NCI-H2196 (cell line): ENCODE measurements around the gene SEPTIN8.

ENCODE experiments used
- DNase-seq: peaks from one replicate; lab custom pipeline; 2025; ENCODE audit not compliant: unreplicated experiment; lab: John Stamatoyannopoulos, UW

SEPTIN8 gene

GRCh38 chr5:132766020-132766805 is 10.8 kb downstream of the SEPTIN8 start:
- no peak for DNase-seq

GRCh38 chr5:132765311-132766019 is 11.6 kb downstream of the SEPTIN8 start:
- DNase-seq, result no peak

- DNase-seq, result no peak
These were observed 12.3 kb downstream of the SEPTIN8 start for GRCh38 chr5:132764671-132765238.

- DNase-seq, result no peak
These were observed 13.0 kb downstream of the SEPTIN8 start for GRCh38 chr5:132764051-132764450.

- no peak for DNase-seq
These were observed 13.6 kb downstream of the SEPTIN8 start for GRCh38 chr5:132763181-132764036.

GRCh38 chr5:132762246-132763000 is 14.6 kb downstream of the SEPTIN8 start:
- no peak for DNase-seq

- no peak for DNase-seq
These were observed 15.5 kb downstream of the SEPTIN8 start for GRCh38 chr5:132761321-132762240.

GRCh38 chr5:132760601-132761317 is 16.3 kb downstream of the SEPTIN8 start:
- DNase-seq, result no peak

- DNase-seq, result no peak
These were observed 17.0 kb downstream of the SEPTIN8 start for GRCh38 chr5:132760049-132760420.

GRCh38 chr5:132759114-132760048 is 17.7 kb downstream of the SEPTIN8 start:
- DNase-seq, result no peak

GRCh38 chr5:132758451-132758850 is 18.6 kb downstream of the SEPTIN8 start:
- DNase-seq, result no peak

GRCh38 chr5:132756542-132756941 is 20.5 kb downstream of the SEPTIN8 start:
- no peak for DNase-seq

- no peak for DNase-seq
These were observed 22.1 kb downstream of the SEPTIN8 start for GRCh38 chr5:132754947-132755346.

GRCh38 chr5:132754111-132754510 is 22.9 kb downstream of the SEPTIN8 start:
- DNase-seq, result no peak

GRCh38 chr5:132753135-132753987 is 23.7 kb downstream of the SEPTIN8 start:
- peak; percentile 83 for DNase-seq

- no peak for DNase-seq
These were observed 24.4 kb downstream of the SEPTIN8 start for GRCh38 chr5:132752581-132753125.
